H1 (cell line): ENCODE measurements around the gene OLFM3. TPM values are rescaled to one million over a fixed set of nuclear protein-coding genes. Genes with fewer than 3 reads are reported as not detected.

Experiments
- CTCF ChIP-seq, 3 experiments: IDR thresholded peaks; 1 replicate in 2 of 3; 2 replicates in 1 of 3; pipeline versions ENCODE4 v1.5.1 to v1.6.1; 2011; ENCODE audit warnings: low read length in 3 of 3, mild to moderate bottlenecking in 3 of 3, inconsistent platforms in 2 of 3, low read depth in 1 of 3, moderate library complexity in 1 of 3; ENCODE audit not compliant: insufficient read depth in 1 of 3; ENCODE audit errors: control extremely low read depth in 1 of 3
- polyA plus RNA-seq, 7 experiments: library from polyadenylated mRNA; depleted of rRNA in 3 of 7; stranded (reverse) in 5 of 7; unstranded in 2 of 7; fragments of >200 nt in 5 of 7; fragments of 200-250 nt in 2 of 7; gene quantifications; 1 replicate in 5 of 7; 2 replicates in 1 of 7; 4 replicates in 1 of 7; pipeline versions ENCODE4 v1.2.1 to v1.2.3, GENCODE V29; 2011 to 2013; ENCODE audit warnings: missing spikeins in 2 of 7, mixed read lengths in 2 of 7
- total RNA-seq: library from RNA; stranded (reverse); fragmentation: NEBNext Ultra II Directional; extraction: Animal tissue kit (Norgen Biotek cat#: 25700); gene quantifications from 2 replicates; pipeline ENCODE4 v1.2.1, GENCODE V29; 2021

The OLFM3 gene
- total and polyA plus RNA-seq, 2 of the 8 experiments (the other 6 are each of a cell fraction or from before 2014, with no cell fraction given): 0.30 to 0.32 TPM

- no peak for TF ChIP-seq CTCF (IDR thresholded peaks at IDR 0.05; ENCODE audit: control extremely low read depth in 1 of 3, insufficient read depth in 1 of 3, low read depth in 1 of 3, low read length in 3 of 3)
Observed at GRCh38 chr1:101924700-101925099, 72.0 kb downstream of the OLFM3 start (continued).
